ENCODE results near the gene COPB1. TPM values are rescaled to one million over a fixed set of nuclear protein-coding genes. Genes with fewer than 3 reads are reported as not detected.
A peak's percentile ranks its signal among the peaks of the same experiment; 100 is the strongest.

The COPB1 gene
- total RNA-seq, 1 donor from 2014 or later = 59.9 TPM

- no peak overlapping the region for H3K4me3 ChIP-seq
- intact Hi-C loops (cut with DNase I) = no loop called here
- no peak for DNase-seq (ENCODE audit: extremely low spot score in 2 of 2)
- no peak overlapping the region for H3K27ac ChIP-seq
- no peaks in the 10 kb centered on the region for H3K4me1 ChIP-seq
- no peaks in the 10 kb centered on the region for H3K9me3 ChIP-seq
- no peaks in the 10 kb centered on the region for H3K27me3 ChIP-seq
- H3K36me3 ChIP-seq = no peaks in the 10 kb centered on the region
- TF ChIP-seq POLR2AphosphoS5 (IDR thresholded peaks at IDR 0.05; ENCODE audit: insufficient read depth in 1 of 2, low read depth in 1 of 2) (no peak), POLR2A (IDR thresholded peaks at IDR 0.05) (no peak), CTCF (IDR thresholded peaks at IDR 0.05) (no peak)
These were observed 56.0 kb downstream of the COPB1 start for GRCh38 chr11:14443638-14444037.

- DNase-seq (ENCODE audit: extremely low spot score in 2 of 2) = no peak
- Histone ChIP-seq H3K27me3 (no peaks in the 10 kb centered on the region), H3K27ac (no peak overlapping the region), H3K4me1 (no peaks in the 10 kb centered on the region), H3K36me3 (no peaks in the 10 kb centered on the region), H3K4me3 (no peak overlapping the region), H3K9me3 (no peaks in the 10 kb centered on the region)
- intact Hi-C loops (cut with DNase I) = no loop called here
- no peak for TF ChIP-seq POLR2AphosphoS5 (IDR thresholded peaks at IDR 0.05; ENCODE audit: insufficient read depth in 1 of 2, low read depth in 1 of 2)
These were observed 63.7 kb downstream of the COPB1 start for GRCh38 chr11:14435717-14436512.

GRCh38 chr11:14425621-14426020, 74.0 kb downstream of the COPB1 start:
- Histone ChIP-seq H3K4me3 (no peak overlapping the region), H3K4me1 (peaks cover 20% of the 10 kb centered on the region), H3K27me3 (no peaks in the 10 kb centered on the region), H3K9me3 (no peaks in the 10 kb centered on the region), H3K36me3 (no peaks in the 10 kb centered on the region), H3K27ac (no peak overlapping the region)
- DNase-seq (ENCODE audit: extremely low spot score in 2 of 2) = peak in 1 of 2 donors; percentile 6
- intact Hi-C loops (cut with DNase I) = no loop called here
- TF ChIP-seq CTCF (IDR thresholded peaks at IDR 0.05) = no peak
- TF ChIP-seq POLR2A (IDR thresholded peaks at IDR 0.05) = no peak
- TF ChIP-seq POLR2AphosphoS5 (IDR thresholded peaks at IDR 0.05; ENCODE audit: insufficient read depth in 1 of 2, low read depth in 1 of 2) = no peak

GRCh38 chr11:14424096-14424495, 75.5 kb downstream of the COPB1 start:
- Histone ChIP-seq H3K4me1 (peaks cover 20% of the 10 kb centered on the region), H3K4me3 (no peak overlapping the region), H3K9me3 (no peaks in the 10 kb centered on the region), H3K27me3 (no peaks in the 10 kb centered on the region), H3K36me3 (no peaks in the 10 kb centered on the region), H3K27ac (no peak overlapping the region)
- intact Hi-C loops (cut with DNase I) = no loop called here
- DNase-seq (ENCODE audit: extremely low spot score in 2 of 2) = no peak
- TF ChIP-seq CTCF (IDR thresholded peaks at IDR 0.05) (no peak), POLR2AphosphoS5 (IDR thresholded peaks at IDR 0.05; ENCODE audit: insufficient read depth in 1 of 2, low read depth in 1 of 2) (no peak), POLR2A (IDR thresholded peaks at IDR 0.05) (no peak)

DNA sequence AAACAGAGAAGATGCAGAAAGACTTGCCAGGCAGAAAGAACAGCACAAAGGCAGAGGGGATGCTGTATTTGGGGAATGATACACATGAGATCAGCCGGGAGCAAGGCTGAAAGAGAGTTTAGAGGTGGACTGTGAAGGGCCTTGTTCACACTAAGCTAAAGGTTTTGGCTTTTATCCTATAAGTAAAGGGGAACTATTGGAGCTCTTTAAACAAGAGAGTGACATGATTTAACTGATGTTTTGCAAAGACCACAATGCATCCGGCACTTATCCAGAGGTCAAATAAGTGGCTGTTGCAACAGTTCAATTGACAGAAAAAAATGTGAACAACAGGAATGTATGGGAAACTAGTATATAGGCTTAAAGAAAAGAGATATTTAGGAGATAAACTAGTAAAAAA, 76.0 kb downstream of the COPB1 start:
- Histone ChIP-seq H3K4me3 (no peak overlapping the region), H3K27me3 (no peaks in the 10 kb centered on the region), H3K27ac (no peak overlapping the region), H3K9me3 (no peaks in the 10 kb centered on the region), H3K4me1 (peaks cover 20% of the 10 kb centered on the region), H3K36me3 (no peaks in the 10 kb centered on the region)
- no peak for DNase-seq (ENCODE audit: extremely low spot score in 2 of 2)
- TF ChIP-seq POLR2A (IDR thresholded peaks at IDR 0.05) = no peak
- no peak for TF ChIP-seq POLR2AphosphoS5 (IDR thresholded peaks at IDR 0.05; ENCODE audit: insufficient read depth in 1 of 2, low read depth in 1 of 2)
- TF ChIP-seq CTCF (IDR thresholded peaks at IDR 0.05) = no peak
- intact Hi-C loops (cut with DNase I) = no loop called here

Measured in vagina (tissue), 2 donors.